OCI-LY3 (cell line): ENCODE measurements around the gene PARD3B.

Source experiments
- H2AFZ ChIP-seq: fragments of 200-600, 300-600 bp; shearing (Covaris generic); 2 replicates; pipeline ENCODE4 v1.6.0; 2014; ENCODE audit warnings: antibody characterized with exemption, low read depth, low read length
- H3K27ac ChIP-seq: fragments of 200-600, 300-600 bp; sonication (generic); 2 replicates; pipeline ENCODE4 v1.5.1; 2014; ENCODE audit warnings: mild to moderate bottlenecking, low read length, moderate library complexity, mixed read lengths
- H3K27me3 ChIP-seq: fragments of 200-600, 300-600 bp; sonication (generic); 2 replicates; pipeline ENCODE4 v1.6.1; 2014; ENCODE audit warnings: low read depth, low read length, mixed read lengths
- H3K36me3 ChIP-seq: fragments of 200-600, 300-600 bp; sonication (generic); replicated peaks from 2 replicates; pipeline ENCODE3; 2014; ENCODE audit warnings: low read depth, low read length, mixed read lengths
- H3K4me1 ChIP-seq: fragments of 300-600, 200-600 bp; sonication (generic); 2 replicates; pipeline ENCODE4 v1.6.1; 2014; ENCODE audit warnings: low read length, mixed read lengths
- H3K4me2 ChIP-seq: fragments of 200-600, 300-600 bp; sonication (generic); 2 replicates; pipeline ENCODE4 v1.6.1; 2014; ENCODE audit warnings: low read length, mixed read lengths
- H3K4me3 ChIP-seq: fragments of 300-600, 200-600 bp; sonication (generic); 2 replicates; pipeline ENCODE4 v1.5.1; 2014; ENCODE audit warnings: antibody characterized with exemption, mild to moderate bottlenecking, low read length, moderate library complexity
- H3K79me2 ChIP-seq: fragments of 300-600, 200-600 bp; shearing (Covaris generic); 2 replicates; pipeline ENCODE4 v1.6.1; 2014; ENCODE audit warnings: mild to moderate bottlenecking, low read length, mixed read lengths
- H3K9ac ChIP-seq: fragments of 300-600, 200-600 bp; shearing (Covaris generic); 2 replicates; pipeline ENCODE4 v1.6.0; 2014; ENCODE audit warnings: mild to moderate bottlenecking, low read length, moderate library complexity
- H3K9me3 ChIP-seq: fragments of 200-600, 300-600 bp; shearing (Covaris generic); 2 replicates; pipeline ENCODE4 v1.6.1; 2014; ENCODE audit warnings: low read length, mixed read lengths; ENCODE audit not compliant: insufficient read depth
- H4K20me1 ChIP-seq: fragments of 200-600, 300-600 bp; sonication (generic); 2 replicates; pipeline ENCODE4 v1.6.1; 2016; ENCODE audit warnings: low read length, mixed read lengths; ENCODE audit not compliant: insufficient read depth
- CTCF ChIP-seq: fragments of 200-600, 300-600 bp; sonication (generic); IDR thresholded peaks from 2 replicates; pipeline ENCODE4 v1.5.1; 2014; ENCODE audit warnings: antibody characterized with exemption, low read length, low read depth
- EZH2phosphoT487 ChIP-seq: fragments of 200-600 bp; shearing (Covaris generic); IDR thresholded peaks from 2 replicates; pipeline ENCODE4 v1.6.1; 2018; ENCODE audit warnings: antibody characterized with exemption, mixed run types, low read depth

PARD3B gene

GRCh38 chr2:205290299-205290698 lies 745.0 kb downstream of the PARD3B start:
- H3K4me3 ChIP-seq, result no peak overlapping the region
- H3K36me3 ChIP-seq, result no peaks in the 10 kb centered on the region
- H3K27ac ChIP-seq, result no peak overlapping the region
- TF ChIP-seq EZH2phosphoT487, result no peak
- no peak for TF ChIP-seq CTCF
- H3K4me2 ChIP-seq, result no peak overlapping the region
- peaks cover 19% of the 10 kb centered on the region for H3K4me1 ChIP-seq
- H3K27me3 ChIP-seq, result no peaks in the 10 kb centered on the region
- no peak overlapping the region for H2AFZ ChIP-seq
- H4K20me1 ChIP-seq, result no peaks in the 10 kb centered on the region
- H3K9me3 ChIP-seq, result no peaks in the 10 kb centered on the region
- H3K9ac ChIP-seq, result no peak overlapping the region
- no peaks in the 10 kb centered on the region for H3K79me2 ChIP-seq

- peaks cover 19% of the 10 kb centered on the region for H3K4me1 ChIP-seq
- no peaks in the 10 kb centered on the region for H3K36me3 ChIP-seq
- no peak overlapping the region for H3K27ac ChIP-seq
- no peaks in the 10 kb centered on the region for H3K79me2 ChIP-seq
- no peak overlapping the region for H2AFZ ChIP-seq
- no peaks in the 10 kb centered on the region for H3K27me3 ChIP-seq
- no peaks in the 10 kb centered on the region for H4K20me1 ChIP-seq
- H3K4me3 ChIP-seq, result no peak overlapping the region
- H3K4me2 ChIP-seq, result peak overlapping the region; percentile 21; the same call in 1 of the 2 replicates
- H3K9me3 ChIP-seq, result no peaks in the 10 kb centered on the region
- TF ChIP-seq CTCF, result no peak
- TF ChIP-seq EZH2phosphoT487, result no peak
- H3K9ac ChIP-seq, result no peak overlapping the region
Observed at GRCh38 chr2:205292665-205293295, 747.5 kb downstream of the PARD3B start.

- H3K9ac ChIP-seq, result no peak overlapping the region
- H2AFZ ChIP-seq, result no peak overlapping the region
- no peak for TF ChIP-seq CTCF
- TF ChIP-seq EZH2phosphoT487, result no peak
- no peaks in the 10 kb centered on the region for H4K20me1 ChIP-seq
- no peaks in the 10 kb centered on the region for H3K79me2 ChIP-seq
- H3K36me3 ChIP-seq, result no peaks in the 10 kb centered on the region
- peak overlapping the region; percentile 21 for H3K4me2 ChIP-seq
- no peaks in the 10 kb centered on the region for H3K27me3 ChIP-seq
- H3K4me3 ChIP-seq, result no peak overlapping the region
- no peak overlapping the region for H3K27ac ChIP-seq
- no peaks in the 10 kb centered on the region for H3K9me3 ChIP-seq
- H3K4me1 ChIP-seq, result peaks cover 19% of the 10 kb centered on the region
Observed at GRCh38 chr2:205293559-205293958, 748.3 kb downstream of the PARD3B start.

- H3K9ac ChIP-seq, result no peak overlapping the region
- H3K4me3 ChIP-seq, result no peak overlapping the region
- no peaks in the 10 kb centered on the region for H3K9me3 ChIP-seq
- H3K4me2 ChIP-seq, result no peak overlapping the region
- H2AFZ ChIP-seq, result no peak overlapping the region
- TF ChIP-seq EZH2phosphoT487 (no peak), CTCF (no peak)
- no peaks in the 10 kb centered on the region for H3K27me3 ChIP-seq
- H3K36me3 ChIP-seq, result no peaks in the 10 kb centered on the region
- no peak overlapping the region for H3K27ac ChIP-seq
- no peaks in the 10 kb centered on the region for H4K20me1 ChIP-seq
- H3K79me2 ChIP-seq, result no peaks in the 10 kb centered on the region
- H3K4me1 ChIP-seq, result peaks cover 19% of the 10 kb centered on the region
Observed at GRCh38 chr2:205296959-205297358, 751.7 kb downstream of the PARD3B start.
